Activated CD4-positive, alpha-beta T cell treated with anti-CD3 and anti-CD28 coated beads, Interleukin-2, amount 10 ng/mL, durations not matched to agents 24 days and 14 days (primary cell): Measurements from ENCODE around the gene TNIP1. TPM values are rescaled to one million over a fixed set of nuclear protein-coding genes. Genes with fewer than 3 reads are reported as not detected.

ENCODE experiments used
- DNase-seq: peaks from one replicate; pipeline ENCODE4 v3.0.0; 2022
- H3K27ac Mint-ChIP-seq: one replicate; pipeline ENCODE4 v1.8.0; 2022; ENCODE audit warnings: mild to moderate bottlenecking, mixed read lengths
- H3K27me3 Mint-ChIP-seq: one replicate; pipeline ENCODE4 v1.8.0; 2022; ENCODE audit warnings: mixed read lengths
- H3K36me3 Mint-ChIP-seq: one replicate; pipeline ENCODE4 v1.8.0; 2022; ENCODE audit warnings: low read depth, mild to moderate bottlenecking, mixed read lengths
- H3K4me1 Mint-ChIP-seq: one replicate; pipeline ENCODE4 v1.8.0; 2021; ENCODE audit warnings: mixed read lengths
- H3K4me3 Mint-ChIP-seq: one replicate; pipeline ENCODE4 v1.8.0; 2022; ENCODE audit warnings: mild to moderate bottlenecking, moderate library complexity, mixed read lengths
- H3K9me3 Mint-ChIP-seq: one replicate; pipeline ENCODE4 v1.8.0; 2021; ENCODE audit warnings: mixed read lengths
- intact Hi-C: fragments of 100-400 bp; cut with micrococcal nuclease; formaldehyde crosslinking; loops from one replicate; pipeline ENCODE4 v1.15.1; 2023
- total RNA-seq: library from RNA; stranded (reverse); gene quantifications from 2 replicates; pipeline ENCODE4 v1.2.3, GENCODE V29; 2022

Gene TNIP1
- total RNA-seq, 1 donor from 2014 or later, result 345 TPM

DNA sequence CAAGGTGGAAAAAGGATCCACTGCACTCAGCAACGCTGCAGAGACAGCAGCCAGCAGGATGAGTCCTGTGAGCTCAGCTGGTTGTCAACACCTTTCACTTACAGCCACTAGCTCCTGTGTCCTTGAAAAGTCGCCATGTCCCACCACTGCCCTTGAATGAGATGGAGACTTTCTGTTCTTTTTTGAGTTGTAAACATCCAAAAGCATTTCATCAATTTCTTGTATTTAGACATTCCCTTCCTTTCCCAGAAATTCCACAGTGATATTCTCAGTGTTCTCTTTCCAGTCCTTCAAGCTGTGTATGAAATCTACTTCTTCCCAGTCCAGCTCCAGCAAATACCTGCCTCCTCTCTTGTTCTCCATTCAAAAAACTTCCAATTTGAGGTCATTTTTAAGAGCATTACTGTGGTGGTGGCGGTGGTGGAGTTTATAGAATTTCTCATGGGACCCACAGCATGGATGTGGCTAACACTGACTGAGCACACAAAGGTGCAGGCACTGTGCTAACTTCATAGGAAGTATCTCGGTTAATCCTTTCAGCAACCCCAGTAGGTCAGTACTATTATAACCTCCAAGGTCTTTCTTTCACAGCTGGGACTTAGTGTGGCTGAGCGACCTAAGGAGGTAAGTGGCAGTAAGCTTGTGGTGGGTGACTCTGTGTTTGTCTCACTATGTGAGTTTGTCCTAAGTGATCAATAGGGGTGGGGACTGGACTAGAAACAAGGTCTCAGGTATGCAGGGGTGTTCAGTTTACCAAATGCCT is 75.5 kb downstream of the TNIP1 start:
- Mint-ChIP-seq H3K27me3 (peaks cover 4% of the 10 kb centered on the region), H3K4me1 (no peaks in the 10 kb centered on the region), H3K9me3 (no peaks in the 10 kb centered on the region), H3K4me3 (no peak overlapping the region), H3K36me3 (no peaks in the 10 kb centered on the region), H3K27ac (no peak overlapping the region)
- no peak for DNase-seq
- intact Hi-C loops, result no loop called here

DNA sequence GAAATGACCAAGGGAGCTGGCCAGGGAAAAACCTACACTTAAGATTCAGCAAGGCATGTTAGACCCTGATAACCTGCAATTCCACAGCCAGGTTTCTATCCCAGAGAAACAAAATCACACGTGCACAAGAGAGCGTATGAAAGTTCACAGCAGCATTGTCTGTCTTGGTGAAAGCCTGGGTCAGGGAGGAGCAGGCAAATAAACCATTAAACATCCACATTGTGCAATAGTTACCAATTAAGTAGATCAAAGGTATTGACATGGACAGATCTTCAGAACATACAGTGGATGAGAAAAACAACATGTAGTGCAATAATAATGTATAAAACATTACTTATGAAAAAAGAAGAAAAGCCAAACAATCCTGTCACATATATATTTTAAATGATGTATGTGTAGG is 76.3 kb downstream of the TNIP1 start:
- no peak for DNase-seq
- Mint-ChIP-seq H3K27me3 (peaks cover 4% of the 10 kb centered on the region), H3K27ac (no peak overlapping the region), H3K4me1 (no peaks in the 10 kb centered on the region), H3K36me3 (no peaks in the 10 kb centered on the region), H3K9me3 (no peaks in the 10 kb centered on the region), H3K4me3 (no peak overlapping the region)
- intact Hi-C loops, result no loop called here

DNA sequence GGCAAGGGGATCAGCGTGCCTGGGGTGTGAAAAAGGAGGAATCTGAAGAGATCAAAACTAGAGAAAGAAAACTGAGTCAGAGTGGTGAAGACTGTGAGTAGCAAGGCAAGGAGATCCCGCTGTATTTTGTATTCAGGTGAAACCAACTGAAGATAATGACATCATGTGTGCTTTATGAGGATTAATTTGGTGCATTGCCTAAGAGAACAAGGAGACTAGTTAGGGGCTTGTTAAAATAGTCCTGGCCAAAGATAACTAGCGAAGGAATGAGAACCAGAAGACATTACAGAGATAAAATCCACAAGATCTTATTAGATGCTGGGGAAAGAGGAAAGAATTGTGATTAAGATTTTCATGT is 77.4 kb downstream of the TNIP1 start:
- Mint-ChIP-seq H3K4me3 (no peak overlapping the region), H3K36me3 (no peaks in the 10 kb centered on the region), H3K9me3 (no peaks in the 10 kb centered on the region), H3K27ac (no peak overlapping the region), H3K4me1 (no peaks in the 10 kb centered on the region), H3K27me3 (peaks cover 4% of the 10 kb centered on the region)
- no peak for DNase-seq
- intact Hi-C loops, result no loop called here

DNA sequence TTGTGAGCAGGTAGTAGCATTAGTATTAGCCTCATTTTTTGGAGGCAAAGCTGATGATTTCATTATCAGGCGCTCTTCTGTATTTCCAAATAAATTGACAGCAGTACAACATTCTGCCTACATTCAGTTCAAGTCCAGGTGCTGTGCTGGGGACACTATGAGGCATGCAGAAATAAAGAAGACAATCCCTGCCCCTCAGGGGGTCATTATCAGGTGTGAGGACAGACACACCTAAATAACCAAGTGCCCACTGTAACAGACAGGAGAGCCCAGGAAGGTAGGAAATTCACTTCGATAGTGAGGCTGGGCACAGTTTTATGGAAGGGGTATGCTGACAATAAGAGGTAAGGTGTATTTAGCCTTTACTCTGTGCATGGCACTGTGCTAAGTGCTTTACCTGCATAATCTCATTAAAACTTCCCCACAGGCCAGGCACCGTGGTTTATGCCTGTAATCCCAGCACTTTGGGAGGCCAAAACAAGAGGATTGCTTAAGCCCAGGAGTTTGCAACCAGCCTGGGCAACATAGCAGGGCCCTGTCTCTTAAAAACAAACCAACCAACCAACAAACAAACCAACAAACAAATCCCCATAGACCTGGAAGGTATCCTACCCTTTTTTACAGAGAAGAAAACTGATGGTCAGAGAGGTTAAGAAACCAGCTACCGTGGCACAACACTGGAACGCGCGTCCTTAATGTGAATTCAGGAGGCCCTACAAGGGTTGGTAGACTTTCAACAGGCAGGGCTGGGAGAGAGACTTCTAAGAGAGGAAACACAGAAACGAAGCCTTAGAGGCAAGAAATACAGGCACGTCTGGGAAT is 77.9 kb downstream of the TNIP1 start:
- Mint-ChIP-seq H3K9me3 (no peaks in the 10 kb centered on the region), H3K4me3 (no peak overlapping the region), H3K27ac (no peak overlapping the region), H3K27me3 (peaks cover 4% of the 10 kb centered on the region), H3K4me1 (no peaks in the 10 kb centered on the region), H3K36me3 (no peaks in the 10 kb centered on the region)
- intact Hi-C loops, result loop anchor here (1.0 kb wide), 1 partner anchor 112 kb away; no protein-coding TSS in a partner anchor
- DNase-seq, result no peak

DNA sequence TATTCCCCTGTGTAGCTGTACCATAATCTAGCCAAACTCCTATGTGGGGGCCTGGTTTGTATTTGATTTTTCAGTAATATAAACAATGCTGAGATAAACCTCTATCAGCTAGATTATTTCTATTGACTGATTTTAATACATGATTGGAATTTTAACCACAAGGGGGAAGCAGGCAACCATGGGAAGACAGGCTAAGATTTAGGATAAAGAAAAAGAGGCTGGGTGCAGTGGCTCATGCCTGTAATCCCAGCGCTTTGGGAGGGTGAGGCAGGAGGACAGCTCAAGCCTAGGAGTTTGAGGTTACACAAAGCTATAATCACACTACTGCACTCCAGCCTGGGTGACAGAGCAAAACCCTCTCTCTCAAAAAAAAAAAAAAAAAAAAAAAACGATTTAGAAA is 78.6 kb downstream of the TNIP1 start:
- Mint-ChIP-seq H3K36me3 (no peaks in the 10 kb centered on the region), H3K27ac (no peak overlapping the region), H3K27me3 (peaks cover 4% of the 10 kb centered on the region), H3K9me3 (no peaks in the 10 kb centered on the region), H3K4me1 (no peaks in the 10 kb centered on the region), H3K4me3 (no peak overlapping the region)
- intact Hi-C loops, result loop anchor here (1.0 kb wide), 1 partner anchor 113 kb away; no protein-coding TSS in a partner anchor
- DNase-seq, result no peak

DNA sequence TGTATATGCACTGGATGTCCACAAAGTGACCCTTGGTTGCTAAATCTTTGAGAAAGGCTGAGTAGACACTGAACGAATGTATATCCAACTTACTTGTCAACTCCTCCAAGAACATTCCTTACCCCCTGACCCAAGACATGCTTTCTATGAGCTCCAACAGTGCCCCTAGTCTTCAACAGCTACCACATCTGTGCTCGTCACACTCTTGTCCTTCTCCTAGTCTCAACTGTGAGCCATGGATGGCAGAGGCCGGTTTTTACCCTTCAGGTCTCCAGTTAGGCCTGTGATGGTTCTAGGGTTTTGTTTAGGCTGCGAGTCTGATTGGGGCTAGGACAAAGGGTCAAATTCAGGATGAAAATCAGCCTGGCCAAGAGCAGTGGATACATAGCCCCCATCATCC is 79.4 kb downstream of the TNIP1 start:
- no peak overlapping the region for H3K4me3 Mint-ChIP-seq
- no peaks in the 10 kb centered on the region for H3K36me3 Mint-ChIP-seq
- intact Hi-C loops, result no loop called here
- no peak overlapping the region for H3K27ac Mint-ChIP-seq
- H3K27me3 Mint-ChIP-seq, result peaks cover 4% of the 10 kb centered on the region
- H3K9me3 Mint-ChIP-seq, result no peaks in the 10 kb centered on the region
- DNase-seq, result no peak
- H3K4me1 Mint-ChIP-seq, result no peaks in the 10 kb centered on the region

DNA sequence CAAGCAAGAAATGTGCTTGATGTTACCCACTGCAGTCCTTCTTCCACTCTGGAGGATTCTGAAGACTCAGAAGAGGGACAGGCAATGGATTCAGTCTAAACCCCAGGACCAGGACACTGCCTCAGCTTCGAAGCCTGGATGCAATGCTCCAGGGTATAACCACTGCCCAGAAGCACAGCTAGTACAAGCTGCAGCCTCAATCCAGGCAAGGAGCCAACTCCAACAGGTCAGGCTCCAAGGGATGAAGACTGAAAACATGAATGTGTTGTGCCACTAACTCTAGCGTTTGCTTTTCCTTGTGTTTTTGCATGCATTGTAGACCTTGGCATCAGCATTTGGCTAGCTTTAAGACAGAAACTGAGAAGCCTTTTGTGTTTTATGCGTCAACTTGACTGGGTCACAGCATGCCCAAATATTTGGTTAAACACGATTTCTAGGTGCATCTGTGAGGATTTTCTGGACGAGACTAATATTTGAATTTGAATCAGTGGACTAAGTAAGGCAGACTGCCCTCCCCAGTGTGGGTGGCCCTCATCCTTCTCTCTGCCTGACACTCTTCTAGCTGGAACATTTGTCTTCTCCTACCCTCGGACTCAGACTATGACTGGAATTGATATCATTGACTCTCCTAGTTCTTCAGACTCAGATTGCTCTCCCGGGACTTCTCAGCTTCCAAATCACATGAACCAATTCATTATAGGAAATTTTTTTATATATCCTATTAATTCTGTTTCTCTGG is 81.0 kb downstream of the TNIP1 start:
- no peaks in the 10 kb centered on the region for H3K4me1 Mint-ChIP-seq
- H3K36me3 Mint-ChIP-seq, result no peaks in the 10 kb centered on the region
- DNase-seq, result no peak
- H3K9me3 Mint-ChIP-seq, result no peaks in the 10 kb centered on the region
- H3K27me3 Mint-ChIP-seq, result peaks cover 4% of the 10 kb centered on the region
- no peak overlapping the region for H3K4me3 Mint-ChIP-seq
- intact Hi-C loops, result no loop called here
- no peak overlapping the region for H3K27ac Mint-ChIP-seq

DNA sequence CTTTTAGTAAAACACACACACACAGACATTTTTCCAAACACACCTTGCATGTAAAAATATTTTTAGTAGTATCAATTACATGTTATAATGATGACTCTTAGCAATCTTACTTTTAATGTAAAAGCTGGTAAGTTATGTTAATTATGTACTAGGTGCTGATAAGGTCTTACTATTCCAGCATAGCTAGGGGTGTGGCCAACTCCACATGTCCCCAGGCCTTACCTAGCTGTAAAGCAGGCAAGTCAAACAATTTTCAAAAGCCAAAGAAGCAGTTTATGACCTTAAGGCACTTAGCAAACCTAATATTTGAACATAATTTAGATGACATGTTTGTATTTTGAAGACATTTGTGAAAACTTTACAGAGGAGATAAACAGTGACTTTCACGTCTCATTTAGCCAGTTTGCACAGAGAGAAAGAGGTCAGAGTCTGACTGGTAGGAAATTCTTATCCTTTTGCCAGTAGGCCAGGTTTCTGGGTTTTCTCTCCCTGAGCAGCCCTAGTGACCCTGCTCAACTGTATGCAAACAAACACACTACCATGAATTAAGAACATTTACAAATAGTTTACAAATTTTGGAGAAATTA is 86.9 kb downstream of the TNIP1 start:
- H3K27me3 Mint-ChIP-seq, result no peaks in the 10 kb centered on the region
- no peak overlapping the region for H3K4me3 Mint-ChIP-seq
- H3K36me3 Mint-ChIP-seq, result peaks cover 3% of the 10 kb centered on the region
- H3K4me1 Mint-ChIP-seq, result no peaks in the 10 kb centered on the region
- no peak for DNase-seq
- no peak overlapping the region for H3K27ac Mint-ChIP-seq
- intact Hi-C loops, result no loop called here
- peaks cover 11% of the 10 kb centered on the region for H3K9me3 Mint-ChIP-seq

DNA sequence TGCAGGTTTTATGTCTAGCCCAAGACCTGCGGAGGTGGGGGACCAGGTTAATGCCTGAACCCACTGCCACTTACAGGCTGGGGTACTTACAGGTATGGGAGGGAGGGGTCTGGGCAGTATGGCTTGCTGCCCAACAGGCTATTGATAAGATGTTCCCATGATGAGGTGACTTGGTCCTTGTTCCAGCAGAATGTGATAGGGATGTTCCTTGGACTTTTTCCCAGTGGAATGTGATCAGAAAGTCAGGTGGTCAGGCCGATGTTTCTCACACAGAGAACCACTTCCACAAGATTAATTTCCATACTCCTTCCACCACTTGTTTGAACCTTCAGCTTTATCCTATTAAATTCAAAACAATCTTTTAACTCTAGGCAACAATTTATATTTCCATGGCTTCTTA is 87.4 kb downstream of the TNIP1 start:
- H3K4me1 Mint-ChIP-seq, result no peaks in the 10 kb centered on the region
- intact Hi-C loops, result no loop called here
- H3K27ac Mint-ChIP-seq, result no peak overlapping the region
- no peaks in the 10 kb centered on the region for H3K27me3 Mint-ChIP-seq
- peaks cover 3% of the 10 kb centered on the region for H3K36me3 Mint-ChIP-seq
- H3K9me3 Mint-ChIP-seq, result peaks cover 11% of the 10 kb centered on the region
- DNase-seq, result no peak
- H3K4me3 Mint-ChIP-seq, result no peak overlapping the region

DNA sequence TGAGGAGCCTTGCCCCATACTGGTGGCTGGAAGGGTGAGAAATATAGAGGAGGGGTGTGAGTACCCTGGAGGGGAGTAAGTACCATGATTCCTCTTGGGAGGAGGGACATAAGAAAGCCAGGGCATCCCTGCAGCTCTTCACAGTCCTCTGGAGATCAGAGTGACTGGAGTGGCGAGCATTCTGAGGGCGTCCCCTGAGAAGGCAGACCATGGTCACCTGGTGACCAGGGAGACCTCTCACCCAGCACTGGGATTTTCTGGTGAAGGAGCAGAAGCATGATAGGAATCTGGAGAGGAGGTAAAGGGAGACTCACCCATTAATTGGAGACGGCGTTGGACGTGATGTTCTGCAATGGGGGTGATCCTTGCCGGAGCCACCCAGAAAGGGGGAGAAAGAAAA is 88.1 kb downstream of the TNIP1 start:
- Mint-ChIP-seq H3K4me3 (no peak overlapping the region), H3K27me3 (no peaks in the 10 kb centered on the region), H3K36me3 (peaks cover 3% of the 10 kb centered on the region), H3K27ac (no peak overlapping the region), H3K4me1 (no peaks in the 10 kb centered on the region), H3K9me3 (peaks cover 11% of the 10 kb centered on the region)
- intact Hi-C loops, result no loop called here
- no peak for DNase-seq

DNA sequence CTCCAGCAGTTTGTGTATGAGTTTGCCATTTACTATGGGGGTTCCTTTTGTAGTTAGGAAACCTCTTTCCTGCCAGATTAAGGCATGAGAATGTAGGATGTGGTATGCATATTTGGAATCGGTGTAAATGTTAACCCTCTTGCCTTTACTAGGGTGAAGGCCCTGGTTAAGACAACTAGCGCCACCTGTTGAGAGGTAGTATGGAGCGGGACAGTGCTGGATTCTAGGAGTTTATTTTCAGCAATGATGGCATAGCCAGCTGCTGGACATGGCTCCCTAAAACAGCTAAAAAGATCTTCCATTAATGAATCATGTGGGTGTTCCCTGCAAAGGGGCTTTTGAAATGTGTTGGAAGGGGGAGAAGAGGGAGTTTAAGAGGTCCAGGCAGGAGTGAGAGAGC is 91.1 kb downstream of the TNIP1 start:
- no peaks in the 10 kb centered on the region for H3K27me3 Mint-ChIP-seq
- peaks cover 14% of the 10 kb centered on the region for H3K9me3 Mint-ChIP-seq
- DNase-seq, result peak; percentile 59
- H3K27ac Mint-ChIP-seq, result no peak overlapping the region
- H3K4me1 Mint-ChIP-seq, result no peaks in the 10 kb centered on the region
- H3K36me3 Mint-ChIP-seq, result peaks cover 3% of the 10 kb centered on the region
- no peak overlapping the region for H3K4me3 Mint-ChIP-seq
- intact Hi-C loops, result loop anchor here (10.0 kb wide), 1 partner anchor 425 kb away; no protein-coding TSS in a partner anchor

DNA sequence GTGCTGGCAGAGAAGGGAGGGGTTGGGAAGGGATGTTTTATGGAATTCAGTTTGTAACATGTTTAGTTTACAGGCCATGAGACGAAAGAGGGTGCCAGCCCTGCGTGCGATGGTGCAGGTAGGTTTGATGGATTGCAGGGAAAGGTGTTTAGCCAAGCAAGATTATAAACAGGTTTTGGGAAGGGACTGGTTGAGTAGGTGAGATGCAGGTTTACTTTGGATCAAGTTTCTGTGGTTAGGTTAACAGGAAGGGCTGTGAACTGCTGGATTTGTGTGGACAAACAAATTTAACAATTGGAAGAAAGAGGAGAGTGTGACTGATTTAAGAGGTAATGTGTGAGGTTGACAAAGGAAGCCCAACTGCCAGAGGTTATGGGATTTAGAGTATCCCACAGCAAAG is 93.1 kb downstream of the TNIP1 start:
- Mint-ChIP-seq H3K4me3 (no peak overlapping the region), H3K36me3 (peaks cover 1% of the 10 kb centered on the region), H3K27me3 (no peaks in the 10 kb centered on the region), H3K27ac (no peak overlapping the region), H3K4me1 (no peaks in the 10 kb centered on the region), H3K9me3 (peaks cover 9% of the 10 kb centered on the region)
- intact Hi-C loops, result loop anchor here (10.0 kb wide), 1 partner anchor 423 kb away; no protein-coding TSS in a partner anchor
- DNase-seq, result no peak
